HG03159 (cell line): ENCODE data around the gene CPEB1.
"Not testable (repeated sequence)": the region's sequence is repeated elsewhere in the genome, so short reads cannot be mapped to it uniquely, and the experiment has no call there.

Experiments used
- ATAC-seq: cut with Tn5 transposase; IDR thresholded peaks from one replicate; pipeline ENCODE4 v1.9.1; 2021; ENCODE audit warnings: mild to moderate bottlenecking, moderate library complexity; ENCODE audit not compliant: unreplicated experiment

The CPEB1 gene

GRCh38 chr15:82548700-82549099, 98.5 kb downstream of the CPEB1 start:
- no peak for ATAC-seq

DNA sequence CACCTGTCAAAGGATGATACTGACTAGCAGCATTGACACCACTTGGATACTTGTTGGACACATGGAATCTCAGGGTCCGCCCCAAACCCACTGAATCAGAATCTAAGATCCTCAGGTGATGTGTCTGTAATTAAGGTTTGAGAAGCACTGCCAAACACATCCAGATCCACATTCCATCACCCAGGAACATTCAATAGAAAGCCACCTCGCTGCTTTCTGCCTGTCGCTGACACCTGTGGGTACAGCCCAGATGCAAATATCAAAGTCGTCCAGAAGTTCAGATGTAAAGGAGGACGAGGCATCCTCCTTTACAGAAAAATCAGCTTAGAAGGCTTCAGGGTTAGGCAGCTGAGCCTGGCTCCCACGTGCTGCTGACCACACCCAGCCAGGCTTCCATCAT, 101.7 kb downstream of the CPEB1 start:
- ATAC-seq = no peak

- no peak for ATAC-seq
These were observed 102.2 kb downstream of the CPEB1 start for GRCh38 chr15:82545002-82545401.

- no peak for ATAC-seq
These were observed 102.7 kb downstream of the CPEB1 start for GRCh38 chr15:82544431-82544830.

GRCh38 chr15:82543160-82543559, 104.0 kb downstream of the CPEB1 start:
- no peak for ATAC-seq

DNA sequence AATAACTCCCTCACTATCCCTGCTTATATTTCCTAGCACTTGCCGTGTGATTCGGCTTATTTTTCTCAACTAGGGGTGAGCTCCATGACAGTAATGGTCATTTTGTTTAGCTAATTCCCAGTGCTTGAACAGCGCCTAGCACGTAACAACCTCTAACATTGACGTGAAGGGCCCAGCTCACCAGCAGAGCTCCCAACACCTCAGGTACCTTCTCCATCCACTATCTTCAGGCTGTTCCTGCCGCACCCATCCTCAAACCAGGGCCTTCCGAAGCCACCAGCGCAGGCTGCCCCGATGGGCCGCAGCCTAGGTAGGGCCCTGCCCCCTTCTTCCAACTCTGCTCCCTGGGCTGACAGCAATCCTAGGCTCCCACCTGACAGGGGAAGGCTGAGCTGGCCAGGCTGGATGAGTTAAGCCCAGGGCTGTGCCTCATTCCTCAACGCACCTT, 106.2 kb downstream of the CPEB1 start:
- no peak for ATAC-seq

GRCh38 chr15:82540055-82540983, 106.8 kb downstream of the CPEB1 start, which contains the start of gene RPS17:
TSS of gene RPS17 (minus strand) at chr15:82540457. CDS start at chr15:82540428, 29 bp downstream.
- peak; percentile 93 for ATAC-seq

GRCh38 chr15:82539691-82540054, 107.5 kb downstream of the CPEB1 start:
- peak; percentile 3 for ATAC-seq

GRCh38 chr15:82538961-82539690, 108.0 kb downstream of the CPEB1 start:
- ATAC-seq = no peak

DNA sequence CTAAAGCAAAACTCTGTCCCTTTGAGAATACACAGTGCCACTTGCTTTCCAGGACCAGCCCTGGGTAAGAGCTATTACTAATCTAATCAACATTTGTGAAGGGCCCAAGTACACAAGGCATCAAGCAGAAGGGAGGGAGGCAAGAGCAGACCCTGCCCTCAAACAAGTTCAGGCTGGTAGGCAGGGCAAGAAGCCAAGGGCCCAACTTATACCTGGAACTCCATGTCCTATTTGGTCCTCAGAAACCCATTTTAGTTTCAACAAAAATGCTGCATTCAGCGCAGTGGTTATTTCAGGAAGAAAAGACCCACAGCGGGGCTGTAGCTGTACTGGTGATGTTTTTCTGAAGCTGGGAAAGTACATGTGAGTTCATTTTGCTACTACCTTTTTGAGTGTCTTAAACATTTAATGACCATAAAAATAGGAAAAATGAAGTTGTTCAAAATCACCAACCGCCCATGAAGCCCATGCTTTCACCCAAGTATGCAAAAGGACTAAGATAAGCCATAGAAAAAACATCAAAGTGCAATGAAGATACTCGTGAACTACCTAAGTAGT, 109.7 kb downstream of the CPEB1 start:
- ATAC-seq = no peak

GRCh38 chr15:82536409-82537350, 110.5 kb downstream of the CPEB1 start:
- no peak for ATAC-seq

GRCh38 chr15:82535566-82536408, 111.4 kb downstream of the CPEB1 start:
- no peak for ATAC-seq

DNA sequence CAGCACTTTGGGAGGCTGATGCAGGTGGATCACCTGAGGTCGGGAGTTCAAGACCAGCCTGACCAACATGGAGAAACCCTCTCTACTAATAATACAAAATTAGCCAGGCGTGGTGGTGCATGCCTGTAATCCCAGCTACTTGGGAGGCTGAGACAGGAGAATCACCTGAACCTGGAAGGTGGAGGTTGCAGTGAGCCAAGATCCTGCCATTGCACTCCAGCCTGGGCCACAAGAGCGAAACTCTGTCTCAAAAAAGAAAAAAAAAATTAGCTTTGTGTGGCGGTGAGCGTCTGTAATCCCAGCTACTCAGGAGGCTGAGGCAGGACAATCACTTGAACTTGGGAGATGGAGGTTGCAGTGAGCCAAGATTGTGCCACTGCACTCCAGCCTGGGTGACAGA, 112.0 kb downstream of the CPEB1 start:
- not testable (repeated sequence) for ATAC-seq

- ATAC-seq = not testable (repeated sequence)
These were observed 112.7 kb downstream of the CPEB1 start for GRCh38 chr15:82534457-82534861.

GRCh38 chr15:82533801-82534200, 113.4 kb downstream of the CPEB1 start:
- ATAC-seq = no peak

DNA sequence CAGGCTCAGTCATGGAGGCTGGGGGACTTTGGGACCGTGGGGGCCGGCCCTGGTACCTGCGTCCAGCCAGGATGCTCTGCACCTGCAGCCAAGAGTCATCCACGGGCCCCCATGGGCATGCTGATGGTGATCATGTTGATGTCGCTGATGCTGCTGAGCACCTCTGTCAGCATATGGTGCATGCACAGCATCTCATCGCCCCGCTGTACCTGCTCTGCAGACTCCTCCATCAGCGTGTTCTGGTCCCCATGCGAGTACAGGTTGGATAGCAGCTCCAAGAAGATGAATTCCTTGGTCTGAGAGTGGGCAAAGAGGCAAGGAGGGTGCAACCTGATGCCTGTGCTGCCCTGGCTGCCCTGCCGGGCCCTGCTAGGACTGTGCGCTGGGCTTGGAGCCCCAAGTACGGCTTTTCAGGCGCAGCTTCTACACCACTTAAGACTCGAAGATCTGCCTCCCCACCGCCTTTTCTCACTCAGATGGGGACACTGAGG, 114.1 kb downstream of the CPEB1 start:
- ATAC-seq = no peak

DNA sequence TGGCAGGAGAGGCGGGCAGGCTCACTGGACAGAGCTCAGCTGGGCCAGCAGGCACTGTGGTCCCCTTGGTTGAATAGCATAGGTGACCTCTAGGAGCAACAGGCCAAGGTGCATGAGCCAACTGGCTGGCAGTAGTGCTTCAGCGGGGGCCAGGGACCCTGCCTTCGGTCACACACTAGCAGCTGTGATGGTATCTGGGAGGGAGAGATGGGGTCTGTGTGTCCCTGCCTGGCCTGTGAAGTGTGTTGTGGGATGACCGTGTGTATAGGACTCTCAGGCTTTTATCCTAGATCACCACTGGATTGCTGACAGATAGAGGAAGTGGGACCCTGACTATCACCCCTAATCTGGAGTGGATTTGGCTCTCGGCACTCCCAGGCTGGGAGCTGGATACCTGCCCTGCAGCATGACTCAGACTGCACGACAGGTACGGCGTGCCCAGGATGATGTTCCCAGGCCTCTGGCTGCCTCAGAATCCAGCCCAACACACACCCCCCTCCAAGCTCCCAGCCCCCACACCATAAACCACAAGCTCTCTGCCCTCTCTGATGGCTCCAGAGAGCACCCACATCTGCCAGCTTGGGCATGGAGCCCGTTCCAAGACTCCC, 114.7 kb downstream of the CPEB1 start:
- no peak for ATAC-seq

- no peak for ATAC-seq
These were observed 115.4 kb downstream of the CPEB1 start for GRCh38 chr15:82531496-82532382.
